Measurements from ENCODE around the gene TMX2.

- TF ChIP-seq POLR2A (IDR thresholded peaks at IDR 0.05) (no peak), CTCF (IDR thresholded peaks at IDR 0.05 in 8 of 11, conservative IDR thresholded peaks at IDR 0.05 in 3 of 11) (no peak), POLR2AphosphoS5 (IDR thresholded peaks at IDR 0.05) (no peak)
Observed at GRCh38 chr11:57777969-57778317, 65.5 kb downstream of the TMX2 start.
